NOMO-1 treated with dmso at 0.1 percent for 144 hours (cell line): ENCODE results near the gene CMSS1.
A peak's percentile ranks its signal among the peaks of the same experiment; 100 is the strongest.

Experiments
- DNase-seq: peaks from one replicate; lab custom pipeline; 2025; ENCODE audit not compliant: unreplicated experiment; lab: John Stamatoyannopoulos, UW

CMSS1 gene

DNA sequence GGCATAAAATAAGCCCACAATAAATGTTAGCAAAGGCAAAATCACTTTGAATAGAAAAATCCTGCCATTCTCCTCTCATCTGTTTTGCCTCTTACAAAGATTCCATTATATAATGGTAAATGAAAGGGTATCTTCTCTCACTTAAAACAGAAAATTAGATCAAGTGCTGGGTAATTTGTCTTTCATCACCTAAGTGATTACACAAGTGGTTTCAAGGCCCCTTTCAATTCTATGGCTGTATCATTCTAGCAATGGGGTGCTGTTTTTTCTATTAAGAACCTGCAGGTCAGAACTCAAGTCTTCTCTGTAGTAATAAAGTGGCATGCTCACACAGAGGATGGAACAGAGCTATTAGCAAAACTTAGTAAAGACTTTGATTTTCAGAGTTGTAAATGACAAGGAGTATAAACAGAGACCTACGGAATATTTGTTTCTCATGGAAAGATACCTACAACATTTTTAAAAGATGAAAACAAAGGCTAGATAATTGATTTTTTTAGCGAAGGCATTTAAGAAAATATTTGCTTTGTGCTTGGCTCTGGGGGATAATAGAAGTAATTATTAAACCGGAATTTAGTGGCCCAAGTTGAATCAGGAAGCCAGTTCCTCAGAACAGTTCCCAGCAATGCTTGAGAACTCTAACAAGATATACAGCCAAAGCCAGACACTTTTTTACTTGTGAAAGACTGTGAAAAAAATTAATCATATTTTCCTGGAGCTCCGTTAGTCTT, 137.4 kb downstream of the CMSS1 start:
- no peak for DNase-seq

GRCh38 chr3:99955773-99956562, 138.3 kb downstream of the CMSS1 start:
- DNase-seq, result no peak

DNA sequence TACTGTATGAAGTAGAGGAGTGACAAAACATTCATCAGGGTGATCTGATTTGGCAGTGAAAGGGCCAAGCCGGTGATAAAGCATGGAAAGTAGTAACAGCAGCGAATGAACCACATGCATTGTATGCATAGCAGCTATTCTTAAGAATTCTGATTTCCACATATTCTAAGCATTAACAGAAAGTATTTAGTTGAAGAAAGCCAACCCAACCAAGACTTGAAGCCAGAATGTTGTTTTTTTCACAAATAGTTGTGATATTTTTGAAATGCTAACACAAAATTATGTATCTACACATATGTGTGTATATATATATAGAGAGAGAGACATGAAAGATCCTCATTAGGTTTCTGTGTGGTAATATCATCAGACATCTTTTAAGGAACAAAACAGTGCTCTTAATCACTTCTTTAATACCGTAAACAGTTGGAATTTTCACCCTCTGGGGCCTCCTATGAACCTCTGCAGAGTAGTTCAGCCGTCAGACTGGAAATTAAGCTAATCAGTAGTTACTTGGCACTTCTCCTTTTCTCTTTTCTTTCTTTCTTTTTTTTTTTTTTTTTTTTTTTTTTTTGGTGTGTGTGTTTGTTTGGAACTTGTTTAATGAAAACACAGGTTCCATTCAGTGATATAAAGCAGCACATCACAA, 139.6 kb downstream of the CMSS1 start:
- peak; percentile 28 for DNase-seq

- DNase-seq, result no peak
Observed at GRCh38 chr3:99958222-99958912, 140.7 kb downstream of the CMSS1 start.

DNA sequence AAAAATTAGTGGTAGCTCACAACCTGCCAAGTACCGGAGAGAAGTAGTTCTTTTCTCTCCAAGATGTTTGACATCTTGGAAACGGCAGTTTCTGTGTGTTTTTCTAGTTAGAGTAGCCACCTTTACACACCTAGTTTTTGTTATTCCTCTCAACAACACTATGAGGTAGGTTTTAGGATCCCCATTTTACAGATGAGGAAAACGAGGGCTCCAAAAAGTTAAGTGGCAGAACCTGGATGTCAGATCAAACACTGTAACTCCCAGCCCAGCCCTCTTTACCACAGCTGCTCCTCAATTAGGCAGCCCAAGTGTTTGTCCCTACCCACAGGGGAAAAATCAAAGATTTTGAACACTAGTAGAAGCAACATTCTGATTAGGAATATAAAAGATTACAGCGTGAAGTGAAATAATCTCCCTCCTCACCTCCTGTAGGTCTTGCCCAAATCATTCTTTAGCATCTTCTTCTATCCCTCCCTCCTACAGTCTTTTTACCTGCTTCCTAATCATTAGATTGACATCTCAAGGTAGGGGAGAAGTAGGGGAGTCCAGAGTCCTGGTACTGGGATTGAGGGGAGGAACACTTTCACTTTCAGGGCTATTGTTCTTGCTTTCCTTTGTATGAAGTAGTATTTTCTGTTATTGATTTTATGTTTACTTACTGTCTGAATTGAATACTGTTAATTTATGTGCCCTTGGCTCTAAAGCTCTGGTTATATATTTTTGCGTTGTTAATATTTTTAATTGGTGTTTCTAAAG, 142.6 kb downstream of the CMSS1 start:
- no peak for DNase-seq

DNA sequence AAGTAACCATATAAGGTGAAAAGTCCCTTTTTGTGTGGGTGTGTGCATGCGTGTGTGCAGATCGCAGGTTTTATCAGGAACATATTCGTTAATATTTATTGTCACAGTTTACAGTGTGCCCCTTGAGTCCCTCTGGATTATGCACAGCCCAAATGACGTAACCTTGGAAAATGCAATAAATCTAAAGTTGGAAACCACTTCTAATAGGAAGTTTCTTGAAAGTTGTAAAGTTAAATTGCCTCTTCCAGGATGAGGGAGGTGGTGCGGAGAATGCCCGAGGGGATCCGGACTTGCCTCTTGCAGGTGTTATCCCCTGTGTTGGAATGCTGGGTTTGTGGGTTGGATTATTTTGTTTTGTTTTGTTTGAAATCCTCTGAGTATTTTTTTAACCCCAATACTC, 143.3 kb downstream of the CMSS1 start:
- no peak for DNase-seq

- no peak for DNase-seq
Observed at GRCh38 chr3:99961756-99962515, 144.3 kb downstream of the CMSS1 start.

DNA sequence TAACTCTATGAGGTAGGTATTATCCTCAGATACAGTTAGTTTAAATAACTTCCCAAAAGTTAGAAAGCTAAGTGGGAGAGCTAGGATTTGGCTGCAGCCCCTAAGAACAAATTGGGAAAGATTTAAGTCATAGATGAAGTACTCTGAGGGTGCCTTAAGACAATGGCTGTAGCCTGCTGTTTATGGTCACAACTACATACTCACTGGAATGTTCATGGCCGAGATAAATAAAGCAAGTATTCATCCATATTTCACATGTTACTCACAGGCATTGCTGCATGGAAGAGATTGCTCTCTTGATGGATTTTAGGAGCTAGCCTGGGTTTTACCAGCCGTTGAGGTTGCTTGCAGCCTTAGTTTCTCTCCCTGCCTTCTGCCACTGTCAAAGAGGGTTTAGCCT, 145.0 kb downstream of the CMSS1 start:
- DNase-seq, result no peak

GRCh38 chr3:99965077-99965476, 147.4 kb downstream of the CMSS1 start:
- no peak for DNase-seq

DNA sequence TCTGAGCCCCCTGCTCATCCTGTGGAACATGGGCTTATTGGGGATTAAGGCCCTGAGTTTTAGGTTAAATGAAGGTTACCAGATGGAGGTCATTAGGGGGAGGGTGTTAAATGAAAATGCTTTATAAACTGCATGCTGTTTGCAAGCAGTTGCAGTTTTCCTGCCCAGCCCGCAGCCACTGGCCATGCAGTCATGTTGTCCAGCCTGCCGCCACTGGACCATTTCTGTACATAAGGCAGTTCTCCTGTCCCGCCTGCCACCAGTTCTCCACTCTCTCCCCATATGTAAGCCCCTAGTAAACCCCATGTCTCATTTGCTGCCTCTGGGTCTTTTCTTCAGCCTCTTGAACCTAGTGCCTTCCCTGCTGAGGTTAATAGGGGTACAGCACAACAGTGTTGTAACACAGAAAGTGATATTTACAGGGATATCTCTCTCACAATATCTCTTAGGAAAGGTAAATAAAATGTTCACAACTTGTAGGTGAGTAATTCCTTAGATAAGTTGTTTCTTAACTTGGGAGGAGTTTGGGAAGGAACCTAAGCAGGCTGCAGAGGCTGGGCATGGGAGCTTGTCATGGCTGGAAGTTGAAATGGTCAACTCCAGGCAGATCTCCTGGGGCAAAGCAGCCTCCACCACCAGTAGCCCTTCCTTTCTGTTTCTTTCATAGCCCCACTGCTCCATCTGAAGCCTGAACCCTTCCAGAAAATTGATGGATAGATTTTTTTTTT, 148.2 kb downstream of the CMSS1 start:
- DNase-seq, result no peak

DNA sequence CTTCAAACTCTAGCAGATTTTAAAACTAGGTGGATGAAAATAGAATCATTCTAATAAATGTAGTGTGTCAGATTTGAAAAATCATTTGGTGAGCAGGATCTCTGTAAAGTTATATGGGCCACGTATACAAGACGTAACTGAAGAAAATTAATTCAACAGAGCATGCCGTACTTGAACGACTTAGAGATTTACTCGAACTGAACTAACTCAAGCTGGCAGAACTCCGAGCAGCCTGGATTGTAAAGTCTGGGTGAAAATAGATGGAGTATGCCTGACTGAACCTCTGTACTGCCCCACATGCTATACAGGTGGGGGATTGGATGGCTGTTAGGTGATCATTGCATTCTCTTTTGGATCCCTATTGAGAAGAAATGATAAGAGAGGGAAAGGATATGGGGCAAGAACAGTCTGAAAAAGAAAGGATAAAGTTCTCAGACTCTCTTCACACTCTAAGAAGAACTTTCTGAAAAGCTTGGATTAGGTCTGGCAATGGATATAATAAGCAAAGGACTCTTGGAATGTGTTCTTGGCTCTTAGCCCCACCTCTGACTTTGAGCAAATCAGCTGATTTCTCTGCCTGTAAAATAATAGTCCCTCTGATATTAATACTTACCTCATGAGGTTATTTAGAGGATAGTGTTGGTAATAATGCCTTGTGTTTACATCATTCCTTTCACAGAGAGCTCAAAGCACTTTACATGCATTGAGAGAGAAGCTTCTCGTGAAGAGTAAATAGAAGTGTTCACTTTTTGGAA, 149.2 kb downstream of the CMSS1 start:
- no peak for DNase-seq

GRCh38 chr3:99967796-99968195, 150.1 kb downstream of the CMSS1 start:
- DNase-seq, result no peak

GRCh38 chr3:99969136-99969535, 151.5 kb downstream of the CMSS1 start:
- peak; percentile 4 for DNase-seq

GRCh38 chr3:99970198-99970597, 152.5 kb downstream of the CMSS1 start:
- no peak for DNase-seq

- DNase-seq, result no peak
Observed at GRCh38 chr3:99971761-99972160, 154.1 kb downstream of the CMSS1 start.

- DNase-seq, result no peak
Observed at GRCh38 chr3:99972380-99973104, 154.9 kb downstream of the CMSS1 start.

- no peak for DNase-seq
Observed at GRCh38 chr3:99974989-99975388, 157.3 kb downstream of the CMSS1 start.

GRCh38 chr3:99976584-99976983, 158.9 kb downstream of the CMSS1 start:
- no peak for DNase-seq
